ENCODE results near the gene RPS21.

The RPS21 gene

DNA sequence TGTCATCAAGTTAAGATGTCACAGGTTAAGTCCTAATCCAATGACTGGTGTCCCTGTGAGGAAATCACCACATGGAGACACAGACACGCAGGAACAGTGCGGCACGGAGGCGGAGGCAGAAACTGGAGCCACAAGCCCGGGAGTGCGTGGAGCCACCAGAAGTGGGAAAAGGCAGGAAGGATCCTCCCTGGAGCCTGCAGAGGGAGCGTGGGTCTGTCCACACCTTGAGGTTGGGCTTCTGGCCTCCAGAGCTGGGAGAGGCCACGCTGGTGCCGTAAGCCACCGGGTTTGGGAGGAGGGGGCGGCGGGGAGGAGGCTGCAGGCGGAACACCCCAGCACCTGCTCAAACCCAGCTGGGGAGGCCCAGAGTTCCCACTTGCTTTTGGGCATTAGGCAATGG, 16.4 kb downstream of the RPS21 start:
- Histone ChIP-seq H3K4me3 (ENCODE audit: low read depth in 1 of 2, low read length in 1 of 2) (no peak overlapping the region), H3K9me3 (no peaks in the 10 kb centered on the region), H3K4me1 (ENCODE audit: control insufficient read depth in 1 of 2, insufficient read depth in 1 of 2, low read depth in 1 of 2, low read length in 1 of 2) (peaks cover 22 to 29% of the 10 kb centered on the region in 2 experiments), H3K27ac (no peak overlapping the region), H3K27me3 (no peaks in the 10 kb centered on the region), H3K36me3 (peaks cover 21% of the 10 kb centered on the region)
- TF ChIP-seq, protein P1, sequence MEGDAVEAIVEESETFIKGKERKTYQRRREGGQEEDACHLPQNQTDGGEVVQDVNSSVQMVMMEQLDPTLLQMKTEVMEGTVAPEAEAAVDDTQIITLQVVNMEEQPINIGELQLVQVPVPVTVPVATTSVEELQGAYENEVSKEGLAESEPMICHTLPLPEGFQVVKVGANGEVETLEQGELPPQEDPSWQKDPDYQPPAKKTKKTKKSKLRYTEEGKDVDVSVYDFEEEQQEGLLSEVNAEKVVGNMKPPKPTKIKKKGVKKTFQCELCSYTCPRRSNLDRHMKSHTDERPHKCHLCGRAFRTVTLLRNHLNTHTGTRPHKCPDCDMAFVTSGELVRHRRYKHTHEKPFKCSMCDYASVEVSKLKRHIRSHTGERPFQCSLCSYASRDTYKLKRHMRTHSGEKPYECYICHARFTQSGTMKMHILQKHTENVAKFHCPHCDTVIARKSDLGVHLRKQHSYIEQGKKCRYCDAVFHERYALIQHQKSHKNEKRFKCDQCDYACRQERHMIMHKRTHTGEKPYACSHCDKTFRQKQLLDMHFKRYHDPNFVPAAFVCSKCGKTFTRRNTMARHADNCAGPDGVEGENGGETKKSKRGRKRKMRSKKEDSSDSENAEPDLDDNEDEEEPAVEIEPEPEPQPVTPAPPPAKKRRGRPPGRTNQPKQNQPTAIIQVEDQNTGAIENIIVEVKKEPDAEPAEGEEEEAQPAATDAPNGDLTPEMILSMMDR (IDR thresholded peaks at IDR 0.05) = no peak

DNA sequence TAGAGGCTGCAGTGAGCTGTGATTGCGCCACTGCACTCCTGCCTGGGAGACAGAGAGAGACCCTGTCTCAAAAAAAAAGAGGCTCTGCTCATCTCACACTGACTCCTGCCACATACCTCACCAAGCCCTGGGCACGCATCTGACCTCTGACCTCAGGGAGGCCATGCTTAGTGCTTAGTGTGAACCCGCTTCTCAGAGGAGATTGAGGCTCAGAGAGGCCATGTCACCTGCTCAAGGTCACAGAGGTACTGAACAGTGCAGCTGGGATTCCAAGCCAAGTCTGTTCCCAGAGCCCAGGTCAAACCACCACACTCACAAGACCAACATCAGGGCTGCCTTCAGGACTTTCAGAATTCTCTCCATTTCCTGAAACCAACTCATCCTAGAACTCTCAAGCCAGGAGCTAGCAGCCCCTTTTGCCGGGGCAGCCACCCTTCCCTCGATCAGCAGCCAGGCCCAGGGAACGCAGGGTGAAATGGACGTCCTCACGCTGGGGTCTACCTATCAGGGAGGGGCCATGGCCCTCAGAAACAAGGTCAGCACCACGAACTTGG, 17.3 kb downstream of the RPS21 start:
- Histone ChIP-seq H3K36me3 (peaks cover 21% of the 10 kb centered on the region), H3K4me3 (ENCODE audit: low read depth in 1 of 2, low read length in 1 of 2) (no peak overlapping the region), H3K27ac (no peak overlapping the region), H3K4me1 (ENCODE audit: control insufficient read depth in 1 of 2, insufficient read depth in 1 of 2, low read depth in 1 of 2, low read length in 1 of 2) (peaks cover 22 to 29% of the 10 kb centered on the region in 2 experiments), H3K27me3 (no peaks in the 10 kb centered on the region), H3K9me3 (no peaks in the 10 kb centered on the region)
- TF ChIP-seq, protein P1 (IDR thresholded peaks at IDR 0.05) = no peak

DNA sequence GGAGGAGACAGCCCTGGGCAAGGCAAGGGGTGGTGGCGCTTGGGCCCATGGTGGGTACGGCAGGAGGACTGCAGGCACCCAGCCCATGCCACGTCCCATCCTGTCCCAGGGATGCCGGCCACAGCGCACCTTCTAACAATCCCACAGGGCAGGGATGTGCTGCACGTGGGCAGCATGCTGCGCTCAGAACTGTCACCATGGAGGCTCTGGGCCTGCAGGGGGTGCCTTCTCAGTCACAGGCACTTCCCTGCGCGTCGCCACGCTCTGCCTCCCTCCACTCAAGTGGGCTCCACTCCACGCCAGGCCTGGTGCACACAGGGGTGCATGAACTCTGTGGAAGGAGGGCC, 17.8 kb downstream of the RPS21 start:
- TF ChIP-seq, protein P1 (IDR thresholded peaks at IDR 0.05) = no peak
- Histone ChIP-seq H3K4me3 (ENCODE audit: low read depth in 1 of 2, low read length in 1 of 2) (no peak overlapping the region), H3K27ac (peak overlapping the region; percentile 68)

DNA sequence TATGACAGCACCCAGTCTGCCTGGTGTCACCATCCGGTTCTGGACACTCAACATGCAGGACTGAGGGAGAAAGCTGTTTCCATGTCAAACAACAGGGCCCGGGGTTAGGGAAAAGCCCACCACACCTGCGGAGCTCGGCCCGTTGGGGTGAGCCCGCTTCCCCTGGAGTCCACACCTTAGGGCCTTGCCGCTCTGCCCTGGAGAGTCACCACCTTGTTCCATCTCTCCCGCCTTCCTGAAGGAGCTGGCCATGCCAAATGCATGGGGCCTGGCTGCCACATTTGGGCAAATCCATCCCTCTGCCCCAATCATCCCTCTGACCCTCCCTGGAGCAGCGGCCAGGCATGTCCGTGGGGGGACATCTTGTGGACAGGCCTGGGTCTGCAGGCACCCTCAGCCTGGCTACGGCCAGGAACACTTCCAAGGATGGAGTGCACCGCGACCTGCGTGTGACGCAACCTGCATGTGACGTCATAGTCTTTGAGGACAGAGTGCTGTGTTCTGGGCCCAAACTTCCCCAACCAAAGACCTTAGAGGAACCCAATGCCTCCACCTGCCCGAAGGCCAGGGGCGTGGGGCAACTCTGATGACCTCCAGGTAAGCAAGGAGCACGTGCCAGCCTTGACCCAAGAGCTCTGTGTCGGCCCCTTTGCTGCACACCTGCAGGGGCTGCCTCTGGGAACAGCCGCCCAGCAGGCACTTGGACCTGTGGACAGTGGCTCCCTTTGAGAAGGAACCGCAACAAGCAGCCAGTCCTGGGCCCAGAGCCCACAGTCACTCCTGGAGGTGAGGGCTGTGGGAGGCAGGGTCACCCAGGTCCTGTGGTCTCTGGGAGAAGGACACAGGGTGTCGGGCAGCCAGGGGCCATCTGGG, 18.4 kb downstream of the RPS21 start:
- peak overlapping the region; percentile 55 to 59 for H3K4me3 ChIP-seq (ENCODE audit: low read depth in 1 of 2, low read length in 1 of 2)
- H3K27ac ChIP-seq = peak overlapping the region; percentile 68
- TF ChIP-seq, protein P1 (IDR thresholded peaks at IDR 0.05) = peak; percentile 40

More for the DNA sequence above, 17.8 kb downstream of the RPS21 start:
- Histone ChIP-seq H3K36me3 (peaks cover 21% of the 10 kb centered on the region), H3K27me3 (peaks cover 3% of the 10 kb centered on the region), H3K4me1 (ENCODE audit: control insufficient read depth in 1 of 2, insufficient read depth in 1 of 2, low read depth in 1 of 2, low read length in 1 of 2) (peaks cover 22 to 30% of the 10 kb centered on the region in 2 experiments), H3K9me3 (no peaks in the 10 kb centered on the region)

DNA sequence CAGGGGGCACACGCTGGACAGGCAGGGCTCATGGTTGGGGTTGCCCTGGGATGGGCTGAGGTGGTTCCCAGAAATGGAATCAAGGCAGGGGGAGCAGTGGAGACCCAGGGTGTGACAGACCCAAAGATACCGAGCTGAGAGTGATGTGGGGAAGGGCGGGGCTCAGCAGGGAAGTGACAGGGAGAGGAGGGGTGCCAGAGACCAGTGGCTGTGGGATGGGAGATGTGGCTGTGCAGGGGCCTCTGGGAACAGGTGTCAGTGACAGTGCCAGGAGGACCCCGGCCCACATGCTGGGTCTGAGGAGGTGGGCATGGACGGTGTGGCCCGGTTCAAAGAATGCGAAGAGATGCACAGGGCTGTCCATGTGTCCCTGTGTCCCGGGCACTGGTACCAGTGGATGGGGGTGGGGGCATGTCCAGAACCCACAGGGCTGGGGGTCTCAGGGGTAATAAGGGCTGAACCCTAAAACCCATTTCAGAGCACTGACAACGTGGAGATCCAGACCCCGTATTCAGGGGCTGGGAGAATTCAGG, 19.1 kb downstream of the RPS21 start:
- Histone ChIP-seq H3K27ac (peak overlapping the region; percentile 68), H3K36me3 (peaks cover 19% of the 10 kb centered on the region), H3K9me3 (no peaks in the 10 kb centered on the region), H3K4me3 (ENCODE audit: low read depth in 1 of 2, low read length in 1 of 2) (peak overlapping the region; percentile 55 to 59), H3K27me3 (peaks cover 16% of the 10 kb centered on the region), H3K4me1 (ENCODE audit: control insufficient read depth in 1 of 2, insufficient read depth in 1 of 2, low read depth in 1 of 2, low read length in 1 of 2) (peaks cover 29 to 38% of the 10 kb centered on the region in 2 experiments)
- TF ChIP-seq, protein P1 (IDR thresholded peaks at IDR 0.05) = no peak

More for the DNA sequence above, 18.4 kb downstream of the RPS21 start:
- Histone ChIP-seq H3K9me3 (no peaks in the 10 kb centered on the region), H3K4me1 (ENCODE audit: control insufficient read depth in 1 of 2, insufficient read depth in 1 of 2, low read depth in 1 of 2, low read length in 1 of 2) (peaks cover 28 to 36% of the 10 kb centered on the region in 2 experiments), H3K36me3 (peaks cover 21% of the 10 kb centered on the region), H3K27me3 (peaks cover 9% of the 10 kb centered on the region)
